Uterus (tissue), 2 donors: ENCODE results near the gene DOCK1.

Source experiments
- CTCF ChIP-seq, 4 experiments: fragments of 200-600 bp in 2 of 4; fragments of 450-650 bp in 2 of 4; sonication (generic) in 2 of 4; IDR thresholded peaks; one replicate each; pipeline ENCODE4 v1.5.1; 2016 to 2019; ENCODE audit warnings: antibody characterized with exemption in 4 of 4, mild to moderate bottlenecking in 2 of 4, moderate library complexity in 1 of 4
- POLR2A ChIP-seq, 2 donors: fragments of 450-650 bp; IDR thresholded peaks; one replicate each; pipeline ENCODE4 v1.6.1; 2016; ENCODE audit warnings: antibody characterized with exemption in 2 of 2, mild to moderate bottlenecking in 1 of 2, moderate library complexity in 1 of 2

- TF ChIP-seq CTCF (IDR thresholded peaks at IDR 0.05) (no peak), POLR2A (IDR thresholded peaks at IDR 0.05) (no peak)
Observed at GRCh38 chr10:127006453-127006852, 101.2 kb downstream of the DOCK1 start.
